Liver (tissue), 9 donors: ENCODE measurements around the gene CDC42BPA. TPM values are rescaled to one million over a fixed set of nuclear protein-coding genes. Genes with fewer than 3 reads are reported as not detected.
A peak's percentile ranks its signal among the peaks of the same experiment; 100 is the strongest.

ENCODE experiments used
- DNase-seq: peaks from one replicate; pipeline ENCODE4 v3.0.0-alpha.2; 2017; ENCODE audit warnings: low spot score
- H3K27ac ChIP-seq, 2 donors: one replicate each; pipeline ENCODE4 v1.7.0; 2013; ENCODE audit warnings: inconsistent platforms in 2 of 2, low read length in 2 of 2, control low read depth in 1 of 2, low read depth in 1 of 2, mild to moderate bottlenecking in 1 of 2
- H3K27me3 ChIP-seq, 4 donors: one replicate each; pipeline versions ENCODE4 v1.6.1 to v1.7.0; 2013; ENCODE audit warnings: low read length in 3 of 4, inconsistent platforms in 1 of 4, mild to moderate bottlenecking in 1 of 4, moderate library complexity in 1 of 4; ENCODE audit not compliant: control insufficient read depth in 4 of 4, insufficient read depth in 4 of 4
- H3K36me3 ChIP-seq, 4 donors: one replicate each; pipeline versions ENCODE4 v1.6.1 to v1.7.0; 2013; ENCODE audit warnings: low read length in 3 of 4, mild to moderate bottlenecking in 3 of 4, low read depth in 1 of 4, moderate library complexity in 1 of 4; ENCODE audit not compliant: control insufficient read depth in 4 of 4, insufficient read depth in 3 of 4
- H3K4me1 ChIP-seq, 4 donors: one replicate each; pipeline versions ENCODE4 v1.6.1 to v1.7.0; 2013; ENCODE audit warnings: low read length in 3 of 4, mild to moderate bottlenecking in 3 of 4, moderate library complexity in 1 of 4; ENCODE audit not compliant: control insufficient read depth in 4 of 4, insufficient read depth in 4 of 4
- H3K4me3 ChIP-seq, 3 donors: one replicate each; pipeline versions ENCODE4 v1.6.1 to v1.7.0; 2013; ENCODE audit warnings: low read length in 3 of 3, control low read depth in 1 of 3, low read depth in 1 of 3, mild to moderate bottlenecking in 1 of 3
- H3K9ac ChIP-seq, 2 donors: one replicate each; pipeline ENCODE4 v1.7.0; 2013; ENCODE audit warnings: low read length in 2 of 2, mild to moderate bottlenecking in 2 of 2, moderate library complexity in 2 of 2, control low read depth in 1 of 2, low read depth in 1 of 2
- H3K9me3 ChIP-seq, 4 donors: one replicate each; pipeline versions ENCODE4 v1.6.1 to v1.7.0; 2013; ENCODE audit warnings: low read length in 3 of 4; ENCODE audit not compliant: control insufficient read depth in 4 of 4
- ATF3 ChIP-seq: IDR thresholded peaks from 2 replicates; pipeline ENCODE4 v1.6.1; 2016; ENCODE audit warnings: antibody characterized with exemption
- CTCF ChIP-seq: fragments of 150-350 bp; IDR thresholded peaks from 2 replicates; pipeline ENCODE4 v1.5.1; 2017; ENCODE audit warnings: improper control_type of control experiment, low read depth, low read length; ENCODE audit not compliant: missing input control
- EGR1 ChIP-seq, 2 donors: IDR thresholded peaks; 2 replicates each; pipeline ENCODE4 v1.6.1; 2016 to 2018; ENCODE audit warnings: antibody characterized with exemption in 2 of 2, low read depth in 2 of 2
- FOXA1 ChIP-seq: IDR thresholded peaks from 2 replicates; pipeline ENCODE4 v1.6.1; 2016; ENCODE audit warnings: antibody characterized with exemption
- FOXA2 ChIP-seq: IDR thresholded peaks from 2 replicates; pipeline ENCODE4 v1.6.1; 2016; ENCODE audit warnings: antibody characterized with exemption
- GABPA ChIP-seq, 2 donors: IDR thresholded peaks in 1 of 2; conservative IDR thresholded peaks in 1 of 2; 2 replicates each; pipeline ENCODE4 v1.6.1; 2016; ENCODE audit warnings: antibody characterized with exemption in 2 of 2, mild to moderate bottlenecking in 1 of 2, moderate library complexity in 1 of 2
- HNF4A ChIP-seq, 2 donors: conservative IDR thresholded peaks; 2 replicates each; pipeline ENCODE4 v1.6.1; 2016; ENCODE audit warnings: antibody characterized with exemption in 2 of 2, mild to moderate bottlenecking in 2 of 2
- HNF4G ChIP-seq: IDR thresholded peaks from 2 replicates; pipeline ENCODE4 v1.6.1; 2016; ENCODE audit warnings: antibody characterized with exemption
- MAX ChIP-seq: IDR thresholded peaks from 2 replicates; pipeline ENCODE4 v1.6.1; 2016; ENCODE audit warnings: antibody characterized with exemption
- NR2F2 ChIP-seq: IDR thresholded peaks from 2 replicates; pipeline ENCODE4 v1.6.1; 2016; ENCODE audit warnings: antibody characterized with exemption
- RAD21 ChIP-seq, 2 donors: IDR thresholded peaks; 2 replicates each; pipeline ENCODE4 v1.6.1; 2016; ENCODE audit warnings: antibody characterized with exemption in 2 of 2, mild to moderate bottlenecking in 2 of 2
- REST ChIP-seq: IDR thresholded peaks from 2 replicates; pipeline ENCODE4 v1.6.1; 2016; ENCODE audit warnings: antibody characterized with exemption, mild to moderate bottlenecking
- RXRA ChIP-seq, 2 donors: IDR thresholded peaks; 2 replicates each; pipeline ENCODE4 v1.6.1; 2017 to 2018; ENCODE audit warnings: antibody characterized with exemption in 2 of 2, mild to moderate bottlenecking in 1 of 2
- SP1 ChIP-seq: IDR thresholded peaks from 2 replicates; pipeline ENCODE4 v1.6.1; 2018; ENCODE audit warnings: antibody characterized with exemption, mild to moderate bottlenecking
- TAF1 ChIP-seq: conservative IDR thresholded peaks from 2 replicates; pipeline ENCODE4 v1.6.1; 2016; ENCODE audit warnings: antibody characterized with exemption, mild to moderate bottlenecking
- YY1 ChIP-seq: IDR thresholded peaks from 2 replicates; pipeline ENCODE4 v1.6.1; 2016; ENCODE audit warnings: antibody characterized with exemption, mild to moderate bottlenecking
- ZBTB33 ChIP-seq: IDR thresholded peaks from 2 replicates; pipeline ENCODE4 v1.6.1; 2016; ENCODE audit warnings: antibody characterized with exemption
- WGBS: extraction: QIAGEN DNeasy Blood & Tissue Kit; methylation state at CpG from one replicate; pipeline ENCODE4 v1.1.7; 2013; 5-methylcytosine and 5-hydroxymethylcytosine counted together
- polyA plus RNA-seq, 2 donors: library from polyadenylated mRNA; stranded (reverse) in 1 of 2; unstranded in 1 of 2; fragments of 200-250 nt in 1 of 2; fragments of >200 nt in 1 of 2; fragmentation: Nextera tagmentation in 1 of 2; extraction: Ambion mirVana in 1 of 2; gene quantifications; one replicate each; pipeline versions ENCODE4 v1.2.1 to v1.2.3, GENCODE V29; 2013 to 2015
- total RNA-seq, 2 donors: library from RNA; depleted of rRNA; stranded (reverse); fragments of >200 nt; gene quantifications; one replicate each; pipeline ENCODE4 v1.2.3, GENCODE V29; 2014
- donor health status: healthy.
- donor health status: healthy.
- donor health status: healthy.
- donor health status: healthy.
- donor health status: healthy.

Gene CDC42BPA
- total and polyA plus RNA-seq, 4 donors = 5.8 to 39.9 (median 24.3) TPM

GRCh38 chr1:226973898-226974543 is 344.3 kb downstream of the CDC42BPA start:
- no peak for TF ChIP-seq ZBTB33
- peak; percentile 16 to 33 for TF ChIP-seq RAD21 (IDR thresholded peaks at IDR 0.05)
- no peak for TF ChIP-seq FOXA2
- peak; percentile 29 for TF ChIP-seq REST
- peaks cover 0 to 11% (median 7%) of the 10 kb centered on the region in 4 donors for H3K36me3 ChIP-seq
- WGBS = 32% methylated on average over 11 of the region's 11 CpGs

GRCh38 chr1:226973371-226973897 is 344.9 kb downstream of the CDC42BPA start:
- no peak overlapping the region for H3K4me3 ChIP-seq
- H3K9me3 ChIP-seq = no peaks in the 10 kb centered on the region
- no peak overlapping the region for H3K9ac ChIP-seq
- WGBS = 78% methylated on average over 5 of the region's 5 CpGs
- peaks cover 23 to 47% (median 37%) of the 10 kb centered on the region in 4 donors for H3K4me1 ChIP-seq
- peaks cover 0 to 10% (median 7%) of the 10 kb centered on the region in 4 donors for H3K36me3 ChIP-seq
- no peaks in the 10 kb centered on the region for H3K27me3 ChIP-seq
- no peak for DNase-seq
- peak overlapping the region; percentile 74 to 87 for H3K27ac ChIP-seq
- TF ChIP-seq EGR1 (IDR thresholded peaks at IDR 0.05; ENCODE audit: low read depth in 2 of 2) (no peak), FOXA1 (no peak), ATF3 (no peak), FOXA2 (no peak), ZBTB33 (no peak), RAD21 (IDR thresholded peaks at IDR 0.05) (no peak), HNF4G (no peak), CTCF (no peak), SP1 (no peak), REST (no peak), YY1 (no peak), NR2F2 (no peak), TAF1 (no peak), GABPA (IDR thresholded peaks at IDR 0.05 in 1 of 2, conservative IDR thresholded peaks at IDR 0.05 in 1 of 2) (no peak), RXRA (IDR thresholded peaks at IDR 0.05) (no peak), HNF4A (conservative IDR thresholded peaks at IDR 0.05) (no peak), MAX (no peak)

More at GRCh38 chr1:226973898-226974543, 344.3 kb downstream of the CDC42BPA start:
- H3K9ac ChIP-seq = no peak overlapping the region
- DNase-seq = no peak
- peaks cover 23 to 51% (median 40%) of the 10 kb centered on the region in 4 donors for H3K4me1 ChIP-seq
- no peaks in the 10 kb centered on the region for H3K27me3 ChIP-seq
- no peaks in the 10 kb centered on the region for H3K9me3 ChIP-seq
- no peak overlapping the region for H3K4me3 ChIP-seq
- peak overlapping the region; percentile 74 to 87 for H3K27ac ChIP-seq
